HG03280 (cell line): Measurements from ENCODE around the gene ACOT2.

Experiments
- ATAC-seq: cut with Tn5 transposase; IDR thresholded peaks from one replicate; pipeline ENCODE4 v1.9.1; 2021; ENCODE audit warnings: mild to moderate bottlenecking, moderate library complexity; ENCODE audit not compliant: unreplicated experiment

Gene ACOT2

GRCh38 chr14:73612339-73613045 lies 43.5 kb downstream of the ACOT2 start, which contains the start of gene ACOT6:
TSS of gene ACOT6 (plus strand) at chr14:73612517. CDS start at chr14:73612572, 55 bp downstream.
- peak; percentile 68 for ATAC-seq

DNA sequence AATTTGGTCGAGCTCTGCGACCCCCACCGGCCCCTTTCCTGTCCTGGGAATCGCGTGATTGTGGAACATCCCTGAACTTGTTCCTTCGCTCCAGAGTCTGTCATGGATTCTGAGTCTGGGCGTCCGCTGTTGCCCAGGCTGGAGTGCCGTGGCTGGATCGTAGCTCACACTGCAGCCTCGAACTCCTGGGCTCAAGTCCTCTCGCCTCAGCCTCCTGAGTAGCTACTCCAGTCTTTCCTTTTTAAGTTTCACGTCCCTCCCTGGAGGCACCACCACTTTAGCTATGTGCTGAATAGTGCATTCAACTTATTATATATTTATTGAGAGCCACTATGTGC lies 44.0 kb downstream of the ACOT2 start:
- peak; percentile 10 for ATAC-seq

DNA sequence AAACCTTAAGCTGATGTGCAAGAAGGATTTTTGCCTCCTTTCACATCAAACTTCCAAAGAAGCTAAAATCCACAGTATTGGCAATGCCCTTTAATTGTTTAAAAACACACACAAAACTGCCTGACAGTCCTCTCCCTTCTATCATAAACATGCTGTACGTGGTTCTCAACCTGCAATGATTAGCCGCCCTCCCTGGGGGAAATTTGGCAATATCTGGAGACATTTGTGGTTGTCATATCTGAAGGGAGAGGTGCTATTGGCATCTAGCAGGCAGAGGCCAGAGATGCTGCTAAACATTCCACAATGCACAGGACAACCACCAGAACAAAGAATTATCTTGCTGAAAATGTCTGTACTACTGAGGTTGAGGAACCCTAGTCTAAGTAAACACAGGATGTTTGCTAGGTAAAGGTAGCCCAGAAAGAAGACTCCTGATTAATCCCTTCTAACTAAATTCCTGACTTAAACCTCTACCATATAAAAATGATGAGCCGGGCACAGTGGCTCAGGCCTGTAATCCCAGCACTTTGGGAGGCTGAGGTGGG lies 44.5 kb downstream of the ACOT2 start:
- no peak for ATAC-seq

GRCh38 chr14:73616831-73617230 lies 47.8 kb downstream of the ACOT2 start:
- ATAC-seq = no peak

DNA sequence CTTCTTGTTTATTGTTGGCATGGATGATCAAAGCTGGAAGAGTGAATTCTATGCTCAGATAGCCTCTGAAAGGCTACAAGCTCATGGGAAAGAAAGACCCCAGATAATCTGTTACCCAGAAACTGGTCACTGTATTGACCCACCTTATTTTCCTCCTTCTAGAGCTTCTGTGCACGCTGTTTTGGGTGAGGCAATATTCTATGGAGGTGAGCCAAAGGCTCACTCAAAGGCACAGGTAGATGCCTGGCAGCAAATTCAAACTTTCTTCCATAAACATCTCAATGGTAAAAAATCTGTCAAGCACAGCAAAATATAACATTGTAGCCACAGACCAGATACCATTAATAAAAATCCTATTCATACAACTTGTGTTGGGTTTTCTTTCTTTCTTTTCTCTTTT lies 50.5 kb downstream of the ACOT2 start:
- ATAC-seq = no peak

GRCh38 chr14:73620268-73620667 lies 51.3 kb downstream of the ACOT2 start:
- no peak for ATAC-seq

DNA sequence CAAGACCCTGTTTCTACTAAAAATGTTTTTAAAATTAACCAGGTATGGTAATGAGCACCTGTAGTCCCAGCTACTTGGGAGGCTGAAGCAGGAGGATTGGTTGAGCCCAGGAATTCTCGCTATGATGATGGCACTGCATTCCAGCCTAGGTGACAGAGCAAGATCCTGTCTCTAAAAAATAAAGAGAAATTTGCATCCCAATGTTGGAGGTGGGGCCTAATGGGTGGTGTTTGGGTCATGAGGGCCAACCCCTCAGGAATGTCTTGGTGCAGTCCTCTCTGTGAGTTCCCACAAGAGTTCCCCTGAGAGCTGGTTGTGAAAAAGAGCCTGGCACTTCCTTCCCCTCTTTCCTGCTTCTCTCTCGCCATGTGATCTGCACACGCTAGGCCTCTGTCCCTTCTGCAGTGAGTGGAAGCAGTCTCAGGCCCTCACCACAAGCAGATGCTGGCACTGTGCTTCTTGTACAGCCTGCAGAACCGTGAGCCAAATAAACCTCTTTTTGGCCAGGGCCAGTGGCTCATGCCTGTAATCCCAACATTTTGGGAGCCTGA lies 54.6 kb downstream of the ACOT2 start:
- no peak for ATAC-seq
